H1 (cell line): Measurements from ENCODE around the gene MGAT5.

Experiments
- BCL11A ChIP-seq, 2 experiments: IDR thresholded peaks; one replicate each; pipeline ENCODE4 v1.6.1; 2011; ENCODE audit warnings: low read depth in 2 of 2, low read length in 2 of 2, mild to moderate bottlenecking in 2 of 2
- CEBPB ChIP-seq: IDR thresholded peaks from 2 replicates; pipeline ENCODE4 v1.6.1; 2012; ENCODE audit warnings: low read depth, low read length
- EGR1 ChIP-seq: IDR thresholded peaks from 2 replicates; pipeline ENCODE4 v1.6.1; 2011; ENCODE audit warnings: low read depth, low read length, borderline replicate concordance
- EP300 ChIP-seq, 2 experiments: IDR thresholded peaks; 1 replicate in 1 of 2; 2 replicates in 1 of 2; pipeline ENCODE4 v1.6.1; 2011 to 2012; ENCODE audit warnings: low read depth in 2 of 2, low read length in 2 of 2, mild to moderate bottlenecking in 2 of 2, borderline replicate concordance in 1 of 2, inconsistent platforms in 1 of 2, moderate library complexity in 1 of 2
- POLR2A ChIP-seq, 2 experiments: IDR thresholded peaks; 1 replicate in 1 of 2; 2 replicates in 1 of 2; pipeline ENCODE4 v1.6.1; 2011; ENCODE audit warnings: low read depth in 2 of 2, low read length in 2 of 2, mild to moderate bottlenecking in 2 of 2; ENCODE audit errors: control extremely low read depth in 1 of 2
- POLR2AphosphoS5 ChIP-seq: IDR thresholded peaks from 2 replicates; pipeline ENCODE4 v1.6.1; 2011; ENCODE audit warnings: low read depth, low read length
- RAD21 ChIP-seq, 2 experiments: IDR thresholded peaks in 1 of 2; conservative IDR thresholded peaks in 1 of 2; 2 replicates each; pipeline ENCODE4 v1.6.1; 2011; ENCODE audit warnings: low read depth in 2 of 2, low read length in 2 of 2, improper control_type of control experiment in 1 of 2, inconsistent platforms in 1 of 2, mild to moderate bottlenecking in 1 of 2, moderate library complexity in 1 of 2
- RFX5 ChIP-seq: IDR thresholded peaks from 2 replicates; pipeline ENCODE4 v1.6.1; 2011; ENCODE audit warnings: low read depth, low read length, improper control_type of control experiment, borderline replicate concordance
- RXRA ChIP-seq: IDR thresholded peaks from 2 replicates; pipeline ENCODE4 v1.6.1; 2011; ENCODE audit warnings: low read depth, mild to moderate bottlenecking, low read length, moderate library complexity; ENCODE audit not compliant: insufficient read depth
- YY1 ChIP-seq: IDR thresholded peaks from 2 replicates; pipeline ENCODE4 v1.6.1; 2011; ENCODE audit warnings: low read depth, mild to moderate bottlenecking, low read length
- TF ChIP-seq, protein P1 (sequence below), 3 experiments: IDR thresholded peaks; 1 replicate in 2 of 3; 2 replicates in 1 of 3; pipeline versions ENCODE4 v1.5.1 to v1.6.1; 2011; ENCODE audit warnings: low read length in 3 of 3, mild to moderate bottlenecking in 3 of 3, inconsistent platforms in 2 of 3, low read depth in 1 of 3, moderate library complexity in 1 of 3; ENCODE audit not compliant: insufficient read depth in 1 of 3; ENCODE audit errors: control extremely low read depth in 1 of 3
- TF ChIP-seq, protein P2 (sequence below): IDR thresholded peaks from 2 replicates; pipeline ENCODE4 v1.6.1; 2012; ENCODE audit warnings: inconsistent platforms
- TF ChIP-seq, protein P3 (sequence below): IDR thresholded peaks from 2 replicates; pipeline ENCODE4 v1.6.1; 2011; ENCODE audit warnings: low read length, improper control_type of control experiment

DNA sequence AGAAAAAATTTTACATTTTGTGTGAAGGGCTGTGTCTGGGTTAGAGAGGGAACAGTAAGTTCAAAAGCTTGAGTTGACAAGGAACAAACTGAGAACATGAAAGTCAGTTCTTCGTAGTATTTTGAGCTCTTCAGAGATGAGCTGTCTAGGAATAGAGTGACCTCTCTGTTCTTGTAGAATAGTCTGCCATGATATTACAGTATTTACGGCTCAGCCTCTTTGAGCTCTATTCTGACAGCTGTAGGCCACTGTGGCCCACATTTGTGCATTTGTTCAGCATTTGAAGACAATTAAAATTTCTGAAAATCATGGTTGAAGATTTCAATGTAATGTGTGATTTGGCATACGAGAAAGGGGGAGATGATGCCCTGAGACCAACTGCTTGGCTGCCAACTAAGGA lies 172.8 kb downstream of the MGAT5 start:
- TF ChIP-seq, protein P1, sequence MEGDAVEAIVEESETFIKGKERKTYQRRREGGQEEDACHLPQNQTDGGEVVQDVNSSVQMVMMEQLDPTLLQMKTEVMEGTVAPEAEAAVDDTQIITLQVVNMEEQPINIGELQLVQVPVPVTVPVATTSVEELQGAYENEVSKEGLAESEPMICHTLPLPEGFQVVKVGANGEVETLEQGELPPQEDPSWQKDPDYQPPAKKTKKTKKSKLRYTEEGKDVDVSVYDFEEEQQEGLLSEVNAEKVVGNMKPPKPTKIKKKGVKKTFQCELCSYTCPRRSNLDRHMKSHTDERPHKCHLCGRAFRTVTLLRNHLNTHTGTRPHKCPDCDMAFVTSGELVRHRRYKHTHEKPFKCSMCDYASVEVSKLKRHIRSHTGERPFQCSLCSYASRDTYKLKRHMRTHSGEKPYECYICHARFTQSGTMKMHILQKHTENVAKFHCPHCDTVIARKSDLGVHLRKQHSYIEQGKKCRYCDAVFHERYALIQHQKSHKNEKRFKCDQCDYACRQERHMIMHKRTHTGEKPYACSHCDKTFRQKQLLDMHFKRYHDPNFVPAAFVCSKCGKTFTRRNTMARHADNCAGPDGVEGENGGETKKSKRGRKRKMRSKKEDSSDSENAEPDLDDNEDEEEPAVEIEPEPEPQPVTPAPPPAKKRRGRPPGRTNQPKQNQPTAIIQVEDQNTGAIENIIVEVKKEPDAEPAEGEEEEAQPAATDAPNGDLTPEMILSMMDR (IDR thresholded peaks at IDR 0.05; ENCODE audit: control extremely low read depth in 1 of 3, insufficient read depth in 1 of 3, low read depth in 1 of 3, low read length in 3 of 3): no peak
- TF ChIP-seq RFX5: no peak
- TF ChIP-seq POLR2A (IDR thresholded peaks at IDR 0.05; ENCODE audit: control extremely low read depth in 1 of 2, low read depth in 2 of 2, low read length in 2 of 2): no peak
- TF ChIP-seq, protein P2, sequence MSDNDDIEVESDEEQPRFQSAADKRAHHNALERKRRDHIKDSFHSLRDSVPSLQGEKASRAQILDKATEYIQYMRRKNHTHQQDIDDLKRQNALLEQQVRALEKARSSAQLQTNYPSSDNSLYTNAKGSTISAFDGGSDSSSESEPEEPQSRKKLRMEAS: no peak
- TF ChIP-seq EP300 (IDR thresholded peaks at IDR 0.05; ENCODE audit: borderline replicate concordance in 1 of 2, low read depth in 2 of 2, low read length in 2 of 2): no peak
- no peak for TF ChIP-seq YY1
- TF ChIP-seq RAD21 (IDR thresholded peaks at IDR 0.05 in 1 of 2, conservative IDR thresholded peaks at IDR 0.05 in 1 of 2; ENCODE audit: low read depth in 2 of 2, low read length in 2 of 2): no peak
- no peak for TF ChIP-seq BCL11A (IDR thresholded peaks at IDR 0.05; ENCODE audit: low read depth in 2 of 2, low read length in 2 of 2)
- TF ChIP-seq CEBPB: no peak
- TF ChIP-seq, protein P3, sequence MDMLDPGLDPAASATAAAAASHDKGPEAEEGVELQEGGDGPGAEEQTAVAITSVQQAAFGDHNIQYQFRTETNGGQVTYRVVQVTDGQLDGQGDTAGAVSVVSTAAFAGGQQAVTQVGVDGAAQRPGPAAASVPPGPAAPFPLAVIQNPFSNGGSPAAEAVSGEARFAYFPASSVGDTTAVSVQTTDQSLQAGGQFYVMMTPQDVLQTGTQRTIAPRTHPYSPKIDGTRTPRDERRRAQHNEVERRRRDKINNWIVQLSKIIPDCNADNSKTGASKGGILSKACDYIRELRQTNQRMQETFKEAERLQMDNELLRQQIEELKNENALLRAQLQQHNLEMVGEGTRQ: no peak
- no peak for TF ChIP-seq EGR1
- no peak for TF ChIP-seq POLR2AphosphoS5
- no peak for TF ChIP-seq RXRA
